Measurements from ENCODE around the gene ZDHHC9. TPM values are rescaled to one million over a fixed set of nuclear protein-coding genes. Genes with fewer than 3 reads are reported as not detected.
"Not testable (repeated sequence)": the region's sequence is repeated elsewhere in the genome, so short reads cannot be mapped to it uniquely, and the experiment has no call there.

Gene ZDHHC9
- total RNA-seq: 1 to 10 TPM; 5.7 to 6.7 TPM

GRCh38 chrX:129843459-129844306 lies at the start of gene ZDHHC9:
Gene ZDHHC9 (minus strand): TSS chrX:129843886. CDS start chrX:129841945, 1,941 bp downstream.
- peaks cover 13% of the 10 kb centered on the region for H3K4me1 Mint-ChIP-seq
- peak within 1 kb of the TSS; percentile 80 for H3K27ac Mint-ChIP-seq
- POLR2A ChIA-PET: interaction anchor here (1.1 kb wide), 1 partner anchor 62 kb away, joined by 3 read pairs; the partner anchor contains the start of gene UTP14A
- DNase-seq: peak; percentile 84
- H3K9me3 Mint-ChIP-seq: no peaks in the 10 kb centered on the region
- ATAC-seq (ENCODE audit: low read depth): peak; percentile 99
- H3K4me3 Mint-ChIP-seq: peak within 1 kb of the TSS; percentile 94
- no peaks in the 10 kb centered on the region for H3K36me3 Mint-ChIP-seq
- peaks cover 1% of the 10 kb centered on the region for H3K27me3 Mint-ChIP-seq

GRCh38 chrX:129877401-129877800 lies 33.7 kb upstream of the ZDHHC9 start:
- Mint-ChIP-seq H3K27me3 (peaks cover 2% of the 10 kb centered on the region), H3K4me1 (no peaks in the 10 kb centered on the region), H3K9me3 (no peaks in the 10 kb centered on the region), H3K4me3 (no peak overlapping the region), H3K36me3 (no peaks in the 10 kb centered on the region), H3K27ac (no peak overlapping the region)
- no peak for DNase-seq
- no peak for ATAC-seq (ENCODE audit: low read depth)
- POLR2A ChIA-PET: no interaction called here

GRCh38 chrX:129876771-129877305 lies 33.2 kb upstream of the ZDHHC9 start:
- Mint-ChIP-seq H3K27ac (no peak overlapping the region), H3K9me3 (no peaks in the 10 kb centered on the region), H3K36me3 (no peaks in the 10 kb centered on the region), H3K4me3 (no peak overlapping the region), H3K27me3 (peaks cover 2% of the 10 kb centered on the region), H3K4me1 (no peaks in the 10 kb centered on the region)
- POLR2A ChIA-PET: no interaction called here
- ATAC-seq (ENCODE audit: low read depth): no peak
- no peak for DNase-seq

- Mint-ChIP-seq H3K36me3 (no peaks in the 10 kb centered on the region), H3K27me3 (peaks cover 2% of the 10 kb centered on the region), H3K9me3 (no peaks in the 10 kb centered on the region), H3K4me1 (no peaks in the 10 kb centered on the region), H3K4me3 (no peak overlapping the region), H3K27ac (no peak overlapping the region)
- POLR2A ChIA-PET: no interaction called here
- DNase-seq (no peak), ATAC-seq (ENCODE audit: low read depth) (no peak)
Measured at GRCh38 chrX:129875669-129876068, 32.0 kb upstream of the ZDHHC9 start.

- Mint-ChIP-seq H3K4me3 (no peak overlapping the region), H3K27me3 (peaks cover 2% of the 10 kb centered on the region), H3K9me3 (no peaks in the 10 kb centered on the region), H3K27ac (no peak overlapping the region), H3K4me1 (no peaks in the 10 kb centered on the region), H3K36me3 (no peaks in the 10 kb centered on the region)
- no peak for ATAC-seq (ENCODE audit: low read depth)
- POLR2A ChIA-PET: no interaction called here
- no peak for DNase-seq
Measured at GRCh38 chrX:129872524-129872923, 28.8 kb upstream of the ZDHHC9 start.

GRCh38 chrX:129866321-129866720 lies 22.6 kb upstream of the ZDHHC9 start:
- H3K36me3 Mint-ChIP-seq; H3K4me1 Mint-ChIP-seq; ATAC-seq (ENCODE audit: low read depth); H3K9me3 Mint-ChIP-seq; H3K4me3 Mint-ChIP-seq; DNase-seq; H3K27me3 Mint-ChIP-seq; POLR2A ChIA-PET; H3K27ac Mint-ChIP-seq: not testable (repeated sequence)

- not testable (repeated sequence) for H3K4me3 Mint-ChIP-seq
Measured at GRCh38 chrX:129859134-129859533, 15.4 kb upstream of the ZDHHC9 start.

GRCh38 chrX:129851825-129852224 lies 8.1 kb upstream of the ZDHHC9 start:
- POLR2A ChIA-PET; ATAC-seq (ENCODE audit: low read depth); H3K9me3 Mint-ChIP-seq; H3K4me3 Mint-ChIP-seq; H3K36me3 Mint-ChIP-seq; H3K27ac Mint-ChIP-seq; H3K27me3 Mint-ChIP-seq; DNase-seq; H3K4me1 Mint-ChIP-seq: not testable (repeated sequence)

More at GRCh38 chrX:129859134-129859533, 15.4 kb upstream of the ZDHHC9 start:
- POLR2A ChIA-PET; DNase-seq; ATAC-seq (ENCODE audit: low read depth); H3K9me3 Mint-ChIP-seq; H3K36me3 Mint-ChIP-seq; H3K4me1 Mint-ChIP-seq; H3K27me3 Mint-ChIP-seq: not testable (repeated sequence)
- H3K27ac Mint-ChIP-seq: peak overlapping the region; percentile 42

GRCh38 chrX:129846716-129847115 lies 3.0 kb upstream of the ZDHHC9 start:
- H3K27me3 Mint-ChIP-seq: peaks cover 1% of the 10 kb centered on the region
- POLR2A ChIA-PET: no interaction called here
- ATAC-seq (ENCODE audit: low read depth): no peak
- no peak for DNase-seq
- H3K36me3 Mint-ChIP-seq: no peaks in the 10 kb centered on the region
- H3K9me3 Mint-ChIP-seq: no peaks in the 10 kb centered on the region
- no peak overlapping the region for H3K4me3 Mint-ChIP-seq
- peaks cover 13% of the 10 kb centered on the region for H3K4me1 Mint-ChIP-seq
- no peak overlapping the region for H3K27ac Mint-ChIP-seq

GRCh38 chrX:129845616-129846190 lies 2.0 kb upstream of the ZDHHC9 start:
- H3K9me3 Mint-ChIP-seq: no peaks in the 10 kb centered on the region
- DNase-seq: no peak
- POLR2A ChIA-PET: no interaction called here
- peaks cover 13% of the 10 kb centered on the region for H3K4me1 Mint-ChIP-seq
- ATAC-seq (ENCODE audit: low read depth): no peak
- H3K27me3 Mint-ChIP-seq: peaks cover 1% of the 10 kb centered on the region
- H3K4me3 Mint-ChIP-seq: no peak overlapping the region
- no peaks in the 10 kb centered on the region for H3K36me3 Mint-ChIP-seq
- no peak overlapping the region for H3K27ac Mint-ChIP-seq

GRCh38 chrX:129843209-129843458 lies 552 bp downstream of the ZDHHC9 start:
- Mint-ChIP-seq H3K27ac (peak overlapping the region; percentile 75), H3K4me3 (peak overlapping the region; percentile 86), H3K27me3 (peaks cover 1% of the 10 kb centered on the region), H3K9me3 (no peaks in the 10 kb centered on the region), H3K36me3 (no peaks in the 10 kb centered on the region), H3K4me1 (peaks cover 13% of the 10 kb centered on the region)
- no peak for ATAC-seq (ENCODE audit: low read depth)
- POLR2A ChIA-PET: interaction anchor here (1.1 kb wide), 1 partner anchor 63 kb away, joined by 3 read pairs; the partner anchor contains the start of gene UTP14A
- DNase-seq: no peak

- POLR2A ChIA-PET: no interaction called here
- peaks cover 13% of the 10 kb centered on the region for H3K4me1 Mint-ChIP-seq
- peak overlapping the region; percentile 86 for H3K4me3 Mint-ChIP-seq
- no peaks in the 10 kb centered on the region for H3K36me3 Mint-ChIP-seq
- H3K9me3 Mint-ChIP-seq: no peaks in the 10 kb centered on the region
- peaks cover 1% of the 10 kb centered on the region for H3K27me3 Mint-ChIP-seq
- DNase-seq (no peak), ATAC-seq (ENCODE audit: low read depth) (no peak)
- H3K27ac Mint-ChIP-seq: peak overlapping the region; percentile 75
Measured at GRCh38 chrX:129842510-129843208, 1.0 kb downstream of the ZDHHC9 start.

- H3K27ac Mint-ChIP-seq: no peak overlapping the region
- no peaks in the 10 kb centered on the region for H3K9me3 Mint-ChIP-seq
- H3K36me3 Mint-ChIP-seq: peaks cover 5% of the 10 kb centered on the region
- DNase-seq (no peak), ATAC-seq (ENCODE audit: low read depth) (no peak)
- no peaks in the 10 kb centered on the region for H3K27me3 Mint-ChIP-seq
- POLR2A ChIA-PET: no interaction called here
- H3K4me1 Mint-ChIP-seq: peaks cover 13% of the 10 kb centered on the region
- no peak overlapping the region for H3K4me3 Mint-ChIP-seq
Measured at GRCh38 chrX:129840344-129840743, 3.3 kb downstream of the ZDHHC9 start.

Measured in activated naive CD8-positive, alpha-beta T cell treated with anti-CD3 and anti-CD28 coated beads, Interleukin-2, amount 10 ng/mL, durations not matched to agents 7 days and 5 days (primary cell).